ENCODE data around the gene IGFALS.

The IGFALS gene

GRCh38 chr16:1778200-1779179 lies 15.0 kb downstream of the IGFALS start:
- H2AFZ ChIP-seq (ENCODE audit: low read depth, low read length, severe bottlenecking): no peak overlapping the region
- H3K9ac ChIP-seq (ENCODE audit: low read length): no peak overlapping the region
- H3F3A ChIP-seq (ENCODE audit: insufficient read depth): no peaks in the 10 kb centered on the region
- no peaks in the 10 kb centered on the region for H3K9me3 ChIP-seq (ENCODE audit: insufficient read depth, low read length)
- H3K79me2 ChIP-seq (ENCODE audit: insufficient read depth, low read length): peaks cover 11% of the 10 kb centered on the region
- no peaks in the 10 kb centered on the region for H4K20me1 ChIP-seq (ENCODE audit: low read depth, low read length)
- TF ChIP-seq EZH2phosphoT487 (conservative IDR thresholded peaks at IDR 0.05; ENCODE audit: low read length) (no peak), CTCF (IDR thresholded peaks at IDR 0.05; ENCODE audit: insufficient read depth, low read length, poor library complexity, severe bottlenecking) (no peak)
- no peaks in the 10 kb centered on the region for H3K27me3 ChIP-seq (ENCODE audit: low read length)
- no peak overlapping the region for H3K4me2 ChIP-seq (ENCODE audit: low read depth, low read length, poor library complexity, severe bottlenecking)
- no peaks in the 10 kb centered on the region for H3K36me3 ChIP-seq (ENCODE audit: low read length)
- no peak overlapping the region for H3K27ac ChIP-seq (ENCODE audit: low read depth, low read length)
- no peak overlapping the region for H3K4me3 ChIP-seq (ENCODE audit: insufficient read depth, low read length, poor library complexity, severe bottlenecking)
- no peaks in the 10 kb centered on the region for H3K9me2 ChIP-seq (replicated peaks; ENCODE audit: insufficient read depth, low read length)

GRCh38 chr16:1777375-1778199 lies 15.9 kb downstream of the IGFALS start:
- TF ChIP-seq CTCF (IDR thresholded peaks at IDR 0.05; ENCODE audit: insufficient read depth, low read length, poor library complexity, severe bottlenecking) (no peak), EZH2phosphoT487 (conservative IDR thresholded peaks at IDR 0.05; ENCODE audit: low read length) (no peak)
- H4K20me1 ChIP-seq (ENCODE audit: low read depth, low read length): no peaks in the 10 kb centered on the region
- no peak overlapping the region for H3K4me3 ChIP-seq (ENCODE audit: insufficient read depth, low read length, poor library complexity, severe bottlenecking)
- no peak overlapping the region for H2AFZ ChIP-seq (ENCODE audit: low read depth, low read length, severe bottlenecking)
- no peaks in the 10 kb centered on the region for H3K9me3 ChIP-seq (ENCODE audit: insufficient read depth, low read length)
- H3K9me2 ChIP-seq (replicated peaks; ENCODE audit: insufficient read depth, low read length): no peaks in the 10 kb centered on the region
- H3F3A ChIP-seq (ENCODE audit: insufficient read depth): no peaks in the 10 kb centered on the region
- H3K27ac ChIP-seq (ENCODE audit: low read depth, low read length): no peak overlapping the region
- no peaks in the 10 kb centered on the region for H3K36me3 ChIP-seq (ENCODE audit: low read length)
- no peak overlapping the region for H3K9ac ChIP-seq (ENCODE audit: low read length)
- peaks cover 8% of the 10 kb centered on the region; the same call in 1 of the 2 replicates for H3K79me2 ChIP-seq (ENCODE audit: insufficient read depth, low read length)
- H3K27me3 ChIP-seq (ENCODE audit: low read length): no peaks in the 10 kb centered on the region
- H3K4me2 ChIP-seq (ENCODE audit: low read depth, low read length, poor library complexity, severe bottlenecking): no peak overlapping the region

- TF ChIP-seq EZH2phosphoT487 (conservative IDR thresholded peaks at IDR 0.05; ENCODE audit: low read length) (no peak), CTCF (IDR thresholded peaks at IDR 0.05; ENCODE audit: insufficient read depth, low read length, poor library complexity, severe bottlenecking) (no peak)
- no peak overlapping the region for H3K27ac ChIP-seq (ENCODE audit: low read depth, low read length)
These were observed 16.5 kb downstream of the IGFALS start for GRCh38 chr16:1776991-1777374.

More at GRCh38 chr16:1776991-1777374, 16.5 kb downstream of the IGFALS start:
- Histone ChIP-seq H3K4me2 (ENCODE audit: low read depth, low read length, poor library complexity, severe bottlenecking) (no peak overlapping the region), H3K9ac (ENCODE audit: low read length) (no peak overlapping the region), H2AFZ (ENCODE audit: low read depth, low read length, severe bottlenecking) (no peak overlapping the region), H3K79me2 (ENCODE audit: insufficient read depth, low read length) (peaks cover 14% of the 10 kb centered on the region), H3K27me3 (ENCODE audit: low read length) (no peaks in the 10 kb centered on the region), H3K9me2 (replicated peaks; ENCODE audit: insufficient read depth, low read length) (no peaks in the 10 kb centered on the region), H3K9me3 (ENCODE audit: insufficient read depth, low read length) (no peaks in the 10 kb centered on the region), H3K4me3 (ENCODE audit: insufficient read depth, low read length, poor library complexity, severe bottlenecking) (no peak overlapping the region), H3K36me3 (ENCODE audit: low read length) (no peaks in the 10 kb centered on the region), H3F3A (ENCODE audit: insufficient read depth) (peaks cover 6% of the 10 kb centered on the region; the same call in 1 of the 2 replicates), H4K20me1 (ENCODE audit: low read depth, low read length) (no peaks in the 10 kb centered on the region)
